HCT116 (cell line): ENCODE results near the gene ENDOG. TPM values are rescaled to one million over a fixed set of nuclear protein-coding genes. Genes with fewer than 3 reads are reported as not detected.

Experiments used
- ATAC-seq: fragments of 200-7000 bp; cut with Tn5 transposase; 2 replicates; pipeline ENCODE4 v1.9.1; 2020; ENCODE audit warnings: mild to moderate bottlenecking, moderate library complexity
- BruUV-seq: library from RNA; stranded (reverse); fragments of 400-500 nt; replicated peaks from 2 replicates; lab custom pipeline; 2021; lab: Mats Ljungman, UMichigan
- CTCF ChIA-PET: fragments of 300-600 bp; sonication (Branson Sonifier 250); formaldehyde crosslinking; loops from one replicate; lab custom pipeline; 2021; ENCODE audit warnings: antibody characterized with exemption; lab: Charles Lee
- POLR2A ChIA-PET: fragments of 300-600, 350-600 bp; sonication (Branson Sonifier 250); formaldehyde crosslinking; loops from one replicate; lab custom pipeline; 2021; ENCODE audit warnings: antibody characterized with exemption; lab: Charles Lee
- RAD21 ChIA-PET, 2 experiments: fragments of 300-600 bp; sonication (Branson Sonifier 250); formaldehyde crosslinking; loops; one replicate each; lab custom pipeline; 2023; ENCODE audit warnings: low total read pairs in 2 of 2; ENCODE audit not compliant: uncharacterized antibody in 2 of 2, unreplicated experiment in 2 of 2, low non-redundant PET in 1 of 2; lab: Charles Lee
- DNase-seq: peaks from one replicate; pipeline ENCODE4 v3.0.0-alpha.2; 2010; ENCODE audit warnings: low read depth, low spot score
- H2AFZ ChIP-seq: fragments of 200-600 bp; shearing (Covaris generic), sonication (generic); 2 replicates; pipeline ENCODE4 v1.6.1; 2017; ENCODE audit warnings: low read depth, mixed run types, mixed read lengths, antibody characterized with exemption, low read length; ENCODE audit not compliant: poor library complexity, severe bottlenecking
- H3K27ac ChIP-seq: 2 replicates; pipeline ENCODE4 v1.5.1; 2012; ENCODE audit warnings: low read depth, low read length
- H3K27me3 ChIP-seq: fragments of 200-600 bp; sonication (generic); 2 replicates; pipeline ENCODE4 v1.6.1; 2016; ENCODE audit warnings: mixed run types, low read length, mixed read lengths; ENCODE audit not compliant: insufficient read depth
- H3K36me3 ChIP-seq, 2 experiments: fragments of 200-500 bp in 1 of 2; fragments of 200-600 bp in 1 of 2; sonication (Bioruptor generic) in 1 of 2; sonication (generic) in 1 of 2; 2 replicates each; pipeline versions ENCODE4 v1.5.1 to v1.6.1; 2014 to 2016; ENCODE audit warnings: low read length in 2 of 2, inconsistent platforms in 1 of 2, mixed read lengths in 1 of 2, mixed run types in 1 of 2; ENCODE audit not compliant: insufficient read depth in 2 of 2, control insufficient read depth in 1 of 2
- H3K4me1 ChIP-seq, 2 experiments: fragments of 200-600 bp in 1 of 2; sonication (generic) in 1 of 2; 2 replicates each; pipeline versions ENCODE4 v1.5.1 to v1.6.1; 2012 to 2017; ENCODE audit warnings: low read length in 2 of 2, inconsistent platforms in 1 of 2, mild to moderate bottlenecking in 1 of 2, mixed read lengths in 1 of 2, mixed run types in 1 of 2, moderate library complexity in 1 of 2; ENCODE audit not compliant: insufficient read depth in 2 of 2, control insufficient read depth in 1 of 2
- H3K4me2 ChIP-seq: fragments of 200-600 bp; sonication (generic); 2 replicates; pipeline ENCODE4 v1.6.1; 2017; ENCODE audit warnings: mixed run types, low read length, mixed read lengths
- H3K4me3 ChIP-seq, 2 experiments: fragments of 200-600 bp in 1 of 2; sonication (generic) in 1 of 2; replicated peaks in 1 of 2; 2 replicates each; pipeline ENCODE4 v1.5.1; 2011 to 2016; ENCODE audit warnings: low read length in 2 of 2, control low read depth in 1 of 2, low read depth in 1 of 2, mild to moderate bottlenecking in 1 of 2, mixed read lengths in 1 of 2, mixed run types in 1 of 2
- H3K79me2 ChIP-seq: fragments of 200-600 bp; sonication (generic); 2 replicates; pipeline ENCODE4 v1.6.1; 2017; ENCODE audit warnings: mild to moderate bottlenecking, mixed run types, low read length, moderate library complexity, mixed read lengths; ENCODE audit not compliant: insufficient read depth
- H3K9ac ChIP-seq: fragments of 200-600 bp; sonication (generic); 2 replicates; pipeline ENCODE4 v1.6.1; 2016; ENCODE audit warnings: low read length, mixed read lengths
- H3K9me2 ChIP-seq: fragments of 200-600 bp; sonication (generic), shearing (Covaris generic); 2 replicates; pipeline ENCODE4 v1.6.1; 2017; ENCODE audit warnings: mixed run types, mild to moderate bottlenecking, moderate library complexity; ENCODE audit not compliant: insufficient read depth
- H3K9me3 ChIP-seq, 2 experiments: fragments of 200-500 bp in 1 of 2; fragments of 200-600 bp in 1 of 2; sonication (Bioruptor generic) in 1 of 2; sonication (generic) in 1 of 2; 2 replicates each; pipeline ENCODE4 v1.6.1; 2014 to 2017; ENCODE audit warnings: low read length in 2 of 2, mixed read lengths in 2 of 2, inconsistent platforms in 1 of 2, low read depth in 1 of 2, mild to moderate bottlenecking in 1 of 2, mixed run types in 1 of 2, moderate library complexity in 1 of 2; ENCODE audit not compliant: control insufficient read depth in 1 of 2, insufficient read depth in 1 of 2
- H4K20me1 ChIP-seq: fragments of 200-600 bp; sonication (generic), shearing (Covaris generic); 2 replicates; pipeline ENCODE4 v1.6.1; 2017; ENCODE audit warnings: mixed run types, mild to moderate bottlenecking, moderate library complexity; ENCODE audit not compliant: insufficient read depth
- ATF3 ChIP-seq: IDR thresholded peaks from 2 replicates; pipeline ENCODE4 v1.6.1; 2012
- CBX3 ChIP-seq: IDR thresholded peaks from 2 replicates; pipeline ENCODE4 v1.6.1; 2012; ENCODE audit warnings: low read depth
- CEBPB ChIP-seq: IDR thresholded peaks from 2 replicates; pipeline ENCODE4 v1.6.1; 2012; ENCODE audit warnings: low read depth
- EGR1 ChIP-seq: IDR thresholded peaks from 2 replicates; pipeline ENCODE4 v1.6.1; 2012; ENCODE audit warnings: low read depth
- EZH2 ChIP-seq: fragments of 200-600 bp; sonication (generic); IDR thresholded peaks from 2 replicates; pipeline ENCODE4 v1.6.1; 2017; ENCODE audit warnings: antibody characterized with exemption, mixed run types
- EZH2phosphoT487 ChIP-seq: fragments of 200-600 bp; IDR thresholded peaks from 2 replicates; pipeline ENCODE4 v1.6.1; 2018; ENCODE audit warnings: antibody characterized with exemption, borderline replicate concordance
- FOSL1 ChIP-seq: IDR thresholded peaks from 2 replicates; pipeline ENCODE4 v1.6.1; 2012; ENCODE audit warnings: low read depth
- JUND ChIP-seq: IDR thresholded peaks from 2 replicates; pipeline ENCODE4 v1.6.1; 2012
- POLR2A ChIP-seq: IDR thresholded peaks from 2 replicates; pipeline ENCODE4 v1.7.0; 2011; ENCODE audit warnings: borderline replicate concordance; ENCODE audit not compliant: insufficient read depth, insufficient read length; ENCODE audit errors: extremely low read depth
- REST ChIP-seq: IDR thresholded peaks from 2 replicates; pipeline ENCODE4 v1.6.1; 2012; ENCODE audit warnings: low read depth
- SIN3A ChIP-seq: IDR thresholded peaks from 2 replicates; pipeline ENCODE4 v1.6.1; 2012; ENCODE audit warnings: low read depth
- TCF7L2 ChIP-seq: IDR thresholded peaks from 2 replicates; pipeline ENCODE4 v1.7.0; 2011; ENCODE audit warnings: borderline replicate concordance, inconsistent platforms; ENCODE audit not compliant: insufficient read depth, insufficient read length; ENCODE audit errors: extremely low read depth
- YY1 ChIP-seq: IDR thresholded peaks from 2 replicates; pipeline ENCODE4 v1.6.1; 2011; ENCODE audit warnings: low read length, low read depth, moderate library complexity, mild to moderate bottlenecking; ENCODE audit not compliant: insufficient replicate concordance; ENCODE audit errors: extremely low read depth
- ZFX ChIP-seq: fragments of 450-650 bp; IDR thresholded peaks from 2 replicates; pipeline ENCODE4 v1.6.1; 2017
- ZNF274 ChIP-seq: fragments of 200-500 bp; sonication (Bioruptor generic); IDR thresholded peaks from 2 replicates; pipeline ENCODE4 v1.6.1; 2014; ENCODE audit warnings: mild to moderate bottlenecking, low read depth, low read length, inconsistent platforms
- intact Hi-C: fragments of 100-400 bp; cut with micrococcal nuclease; formaldehyde crosslinking; loops from 2 replicates; pipeline ENCODE4 v1.10.0; 2022
- total RNA-seq: library from RNA; stranded (reverse); gene quantifications from one replicate; pipeline ENCODE4 v1.2.1, GENCODE V29; 2021; ENCODE audit not compliant: unreplicated experiment

ENDOG gene
- total RNA-seq, 1 experiment from 2014 or later, result 27.2 TPM

GRCh38 chr9:128788445-128788844 lies 29.9 kb upstream of the ENDOG start:
- peak overlapping the region; percentile 96 for H3K4me2 ChIP-seq
- H3K79me2 ChIP-seq, result peaks cover 14% of the 10 kb centered on the region
- TF ChIP-seq CBX3 (no peak), EZH2phosphoT487 (no peak), ATF3 (no peak), JUND (no peak), YY1 (no peak), ZFX (no peak), CEBPB (no peak), REST (no peak), ZNF274 (no peak), SIN3A (no peak), TCF7L2 (no peak), EZH2 (no peak), POLR2A (no peak), FOSL1 (no peak), EGR1 (no peak)
- TF ChIP-seq, all 23 proteins: peak for 0
- H2AFZ ChIP-seq, result no peak overlapping the region
- peaks cover 8 to 12% of the 10 kb centered on the region in 2 experiments; a peak in 3 of 4 replicates for H3K36me3 ChIP-seq
- H3K4me1 ChIP-seq, result peaks cover 12 to 23% of the 10 kb centered on the region in 2 experiments; a peak in 3 of 4 replicates
- no peak for DNase-seq
- no TSS peak for BruUV-seq
- H4K20me1 ChIP-seq, result no peaks in the 10 kb centered on the region
- no peaks in the 10 kb centered on the region for H3K9me2 ChIP-seq
- CTCF ChIA-PET, result interaction anchor here (1.7 to 1.9 kb wide), 2 partner anchors 29 to 86 kb away, joined by 4 to 9 read pairs; partner anchors contain the start of genes ENDOG and PKN3
- ATAC-seq, result no peak
- peaks cover 0 to 2% of the 10 kb centered on the region in 2 experiments; a peak in 1 of 4 replicates for H3K9me3 ChIP-seq
- peak overlapping the region; percentile 87 to 94 for H3K4me3 ChIP-seq
- intact Hi-C loops, result no loop called here
- H3K9ac ChIP-seq, result peak overlapping the region; percentile 73
- RAD21 ChIA-PET, result no interaction called here
- POLR2A ChIA-PET, result no interaction called here
- no peak overlapping the region for H3K27ac ChIP-seq
- H3K27me3 ChIP-seq, result no peaks in the 10 kb centered on the region
